HPDE6-E6E7 (cell line): Measurements from ENCODE around the gene INS.
A peak's percentile ranks its signal among the peaks of the same experiment; 100 is the strongest.

ENCODE experiments used
- DNase-seq: peaks from one replicate; pipeline ENCODE4 v3.0.0; 2011; ENCODE audit warnings: missing footprints; ENCODE audit errors: extremely low spot score

INS gene

DNA sequence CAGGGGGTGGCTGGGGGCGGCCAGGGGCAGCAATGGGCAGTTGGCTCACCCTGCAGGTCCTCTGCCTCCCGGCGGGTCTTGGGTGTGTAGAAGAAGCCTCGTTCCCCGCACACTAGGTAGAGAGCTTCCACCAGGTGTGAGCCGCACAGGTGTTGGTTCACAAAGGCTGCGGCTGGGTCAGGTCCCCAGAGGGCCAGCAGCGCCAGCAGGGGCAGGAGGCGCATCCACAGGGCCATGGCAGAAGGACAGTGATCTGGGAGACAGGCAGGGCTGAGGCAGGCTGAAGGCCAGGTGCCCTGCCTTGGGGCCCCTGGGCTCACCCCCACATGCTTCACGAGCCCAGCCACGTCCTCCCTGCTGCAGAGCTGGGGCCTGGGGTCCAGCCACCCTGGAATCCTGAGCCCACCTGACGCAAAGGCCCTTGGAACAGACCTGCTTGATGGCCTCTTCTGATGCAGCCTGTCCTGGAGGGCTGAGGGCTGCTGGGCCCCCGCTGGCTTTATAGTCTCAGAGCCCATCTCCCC lies at the start of gene INS:
TSS of gene INS (minus strand) at position 474 of the 524 bp plus-strand sequence. CDS start at position 236, 238 bp downstream.
- no peak for DNase-seq

DNA sequence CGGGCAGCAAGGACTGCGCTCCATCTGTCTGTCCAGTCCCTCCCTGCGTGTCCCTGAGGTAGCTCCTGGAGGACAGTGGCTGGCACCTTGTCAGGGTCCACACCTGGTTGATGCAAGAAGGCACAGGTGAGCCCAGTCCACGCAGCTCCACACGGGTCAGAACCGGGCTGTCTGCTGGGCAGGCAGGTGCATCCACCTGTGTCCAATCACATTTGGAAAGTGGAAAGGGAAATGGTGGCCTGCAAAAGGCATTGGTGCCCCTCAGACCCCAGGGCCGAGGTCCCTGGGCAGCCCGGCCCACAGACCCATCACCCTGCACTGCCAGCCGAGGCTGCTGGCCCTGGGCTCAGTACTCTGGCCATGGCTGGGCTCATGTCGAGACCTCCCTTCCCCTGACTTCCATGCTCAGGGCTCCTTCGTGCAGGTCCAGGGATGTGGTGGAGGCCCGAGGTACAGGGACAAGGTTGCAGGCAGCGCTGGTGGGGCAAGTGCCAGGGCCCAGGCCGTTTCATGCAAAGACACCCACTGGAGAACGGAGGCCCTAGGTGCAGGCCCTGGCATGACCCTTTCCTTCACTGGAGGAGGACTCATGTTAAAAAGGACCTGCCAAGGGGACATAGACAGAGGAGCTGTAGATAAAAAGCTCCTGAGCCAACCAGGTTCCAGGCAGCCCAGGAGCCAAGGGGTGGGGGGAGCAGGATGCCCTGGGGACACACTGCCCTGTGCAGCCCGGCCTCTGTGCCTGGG lies 49.5 kb upstream of the INS start:
- DNase-seq: no peak

DNA sequence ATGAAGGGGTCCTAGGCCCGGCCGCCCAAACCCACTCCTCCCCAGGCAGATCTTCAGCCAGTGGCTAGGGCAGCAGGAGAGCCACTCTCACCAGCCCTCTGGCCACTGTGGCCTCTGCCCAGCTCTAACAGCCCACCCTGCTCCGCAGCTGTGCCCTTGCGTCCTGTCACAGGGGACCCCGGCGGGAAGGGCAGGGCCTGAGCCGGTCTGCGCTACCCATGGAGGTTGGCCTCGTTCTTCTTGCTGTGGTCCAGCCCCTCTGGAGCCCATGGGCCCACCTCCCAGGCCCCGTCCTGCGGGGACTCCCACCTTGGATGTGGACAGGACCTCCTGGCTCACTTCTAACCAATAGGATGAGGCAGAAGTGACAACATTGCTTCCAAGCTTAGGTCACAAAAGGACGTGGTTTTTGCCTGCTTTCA lies 48.9 kb upstream of the INS start:
- DNase-seq: no peak

DNA sequence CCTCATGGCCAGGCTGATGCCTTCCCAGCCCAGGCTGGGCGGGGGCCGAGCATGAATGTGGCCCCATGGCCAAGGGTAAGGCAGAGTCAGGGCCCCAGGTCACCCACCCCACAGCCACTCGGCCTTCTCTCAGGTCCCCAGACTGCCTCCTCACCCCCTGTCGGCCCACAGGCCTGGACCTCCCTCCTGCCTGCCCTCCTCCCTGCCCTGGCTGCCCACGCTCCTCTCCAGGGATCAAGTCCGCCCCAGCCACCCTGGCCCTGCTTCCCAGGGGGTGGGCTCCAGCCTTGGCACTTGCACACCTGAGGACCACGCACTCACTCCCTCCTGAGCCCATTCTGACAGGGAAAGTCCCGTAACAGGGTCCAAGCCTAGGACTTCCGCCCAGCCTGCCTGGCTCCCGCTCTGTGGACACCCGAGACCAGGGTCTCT lies 48.4 kb upstream of the INS start:
- no peak for DNase-seq

DNA sequence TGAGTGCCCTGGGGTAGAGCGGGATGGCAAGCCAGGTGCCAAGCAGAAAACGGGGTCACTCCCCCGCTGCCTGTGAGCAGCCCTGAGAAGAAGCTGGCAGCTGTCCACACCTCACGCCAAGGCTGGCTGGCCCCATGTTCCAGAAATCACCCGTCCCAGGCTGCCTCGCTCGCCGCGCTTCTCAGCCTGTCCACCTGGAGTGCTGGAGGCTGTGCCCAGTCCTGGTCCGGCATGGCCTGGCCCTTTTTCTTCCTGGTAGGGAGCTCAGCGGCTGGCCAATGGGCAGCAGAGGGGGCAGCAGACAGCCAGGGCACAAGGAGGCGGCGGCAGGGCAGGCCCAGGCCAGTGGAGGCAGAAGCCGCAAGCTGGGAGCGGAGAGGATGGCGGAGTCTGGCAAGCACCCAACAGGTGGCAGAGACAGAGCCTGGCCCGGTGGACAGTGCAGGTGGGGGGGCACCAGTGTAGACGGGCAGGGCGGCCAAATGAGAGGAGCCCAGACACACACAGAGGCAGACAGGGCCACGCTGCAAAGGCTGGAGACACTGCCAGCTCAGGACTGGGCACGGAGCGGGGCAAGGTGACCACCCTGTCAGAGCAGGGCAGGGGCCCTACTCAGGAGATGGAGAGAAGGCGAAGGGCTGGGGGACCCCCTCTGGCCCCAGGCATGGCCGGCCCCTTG lies 47.8 kb upstream of the INS start:
- DNase-seq: peak; percentile 34

DNA sequence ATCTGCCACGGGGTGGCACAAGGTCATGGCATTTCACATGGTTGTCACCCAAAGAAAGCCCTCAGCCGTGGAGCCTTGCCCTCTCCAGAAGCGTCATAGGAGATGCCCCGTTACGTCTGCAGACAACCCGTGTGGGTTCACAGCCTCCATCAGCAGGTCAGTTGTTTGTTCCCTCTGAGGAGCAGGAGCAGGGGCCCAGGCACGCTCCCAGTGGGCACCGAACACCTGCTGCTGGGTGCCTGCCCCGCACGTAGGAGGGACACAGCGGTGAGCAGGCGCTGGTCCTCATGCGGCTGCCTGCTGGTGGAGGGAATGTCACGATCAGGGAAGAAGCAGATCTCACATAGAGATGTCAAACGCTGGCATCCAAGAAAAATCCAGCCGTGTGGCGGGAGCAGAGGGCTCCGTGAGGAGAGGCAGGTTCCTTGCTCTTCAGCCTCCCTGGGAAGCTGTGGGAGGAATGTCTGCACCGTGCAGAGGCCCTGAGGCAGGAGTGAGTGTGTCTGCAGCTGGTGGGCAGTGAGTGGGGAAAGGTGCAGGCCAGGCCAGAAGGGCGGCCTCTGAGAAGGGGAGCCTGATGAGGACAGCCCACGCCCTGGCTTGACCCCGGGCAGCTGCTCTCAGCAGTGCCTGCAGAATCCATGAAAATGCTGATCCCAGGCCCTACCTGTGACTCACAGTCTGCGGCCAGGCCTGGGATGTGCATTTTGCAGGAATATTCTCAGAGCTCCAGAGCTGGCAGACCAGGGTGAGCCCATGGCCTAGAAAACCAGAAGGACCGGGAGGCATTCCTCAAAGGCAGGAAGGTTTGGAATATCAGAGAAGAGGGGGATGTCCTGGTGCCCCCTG lies 47.0 kb upstream of the INS start:
- DNase-seq: no peak

DNA sequence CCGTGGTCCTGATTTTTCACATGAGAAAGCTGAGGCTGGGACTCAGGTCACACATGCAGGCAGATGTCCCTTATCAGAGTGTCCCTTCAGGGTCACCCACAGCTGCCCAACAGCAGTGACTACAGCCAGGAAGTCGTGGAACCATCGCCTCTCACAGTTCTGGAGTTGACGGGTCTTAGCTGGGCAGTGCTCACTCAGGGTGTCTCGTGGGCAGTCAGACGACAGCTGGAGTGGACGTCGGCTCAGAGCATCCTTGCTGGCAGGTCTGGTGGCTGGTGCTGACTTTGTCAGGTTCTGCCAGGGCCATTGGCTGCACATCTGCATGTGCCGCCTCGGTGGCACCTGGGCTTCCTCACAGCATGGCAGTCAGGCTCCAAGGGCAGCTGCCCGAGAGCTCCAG lies 46.2 kb upstream of the INS start:
- DNase-seq: no peak

DNA sequence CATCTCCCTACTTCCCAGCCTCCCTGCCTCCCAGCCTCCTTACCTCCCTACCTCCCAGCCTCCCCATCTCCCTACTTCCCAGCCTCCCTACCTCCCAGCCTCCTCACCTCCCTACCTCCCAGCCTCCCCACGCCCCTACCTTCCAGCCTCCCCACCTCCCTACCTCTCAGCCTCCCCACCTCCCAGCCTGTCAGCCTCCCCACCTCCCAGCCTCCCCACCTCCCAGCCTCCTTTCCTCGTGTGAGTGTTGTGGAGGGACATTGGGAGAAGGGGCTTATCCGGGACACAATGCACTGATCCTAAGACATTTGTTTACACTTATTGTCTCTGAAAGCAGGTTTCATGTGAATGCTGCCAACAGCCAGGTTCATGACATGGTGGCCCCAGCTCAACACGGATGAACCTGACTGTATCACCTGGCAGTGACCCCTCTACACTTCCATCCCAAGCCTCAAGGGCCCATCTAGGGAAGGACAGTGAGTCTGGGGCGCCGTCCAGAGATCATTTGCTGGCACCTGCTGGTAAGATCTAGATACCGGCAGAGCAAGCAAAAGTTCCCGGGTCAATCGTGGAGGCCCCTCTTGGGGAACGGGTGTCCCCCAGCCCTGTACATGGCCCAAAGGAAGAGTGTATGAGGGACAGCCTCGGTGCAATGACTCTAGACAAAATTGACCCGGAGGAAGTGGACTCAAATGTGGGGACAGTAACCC lies 45.1 kb upstream of the INS start:
- no peak for DNase-seq

DNA sequence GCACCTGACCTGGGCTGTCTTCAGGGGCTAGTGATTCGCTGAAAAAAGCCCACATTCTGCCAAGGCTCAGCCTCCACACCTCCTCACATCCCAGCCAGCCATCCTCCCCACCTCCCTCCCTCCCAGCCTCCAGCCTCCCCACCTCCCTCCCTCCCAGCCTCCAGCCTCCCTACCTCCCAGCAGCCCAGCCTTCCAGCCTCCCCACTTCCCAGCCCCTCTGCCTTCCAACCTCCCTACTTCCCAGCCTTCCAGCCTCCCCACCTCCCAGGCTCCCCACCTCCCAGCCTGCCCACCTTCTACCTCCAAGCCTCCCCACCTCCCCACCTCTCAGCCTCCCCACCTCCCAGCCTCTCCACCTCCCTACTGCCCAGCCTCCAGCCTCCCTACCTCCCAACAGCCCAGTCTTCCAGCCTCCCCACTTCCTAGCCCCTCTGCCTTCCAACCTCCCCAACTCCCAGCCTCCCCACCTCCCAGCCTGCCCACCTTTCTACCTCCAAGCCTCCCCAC lies 44.3 kb upstream of the INS start:
- no peak for DNase-seq

DNA sequence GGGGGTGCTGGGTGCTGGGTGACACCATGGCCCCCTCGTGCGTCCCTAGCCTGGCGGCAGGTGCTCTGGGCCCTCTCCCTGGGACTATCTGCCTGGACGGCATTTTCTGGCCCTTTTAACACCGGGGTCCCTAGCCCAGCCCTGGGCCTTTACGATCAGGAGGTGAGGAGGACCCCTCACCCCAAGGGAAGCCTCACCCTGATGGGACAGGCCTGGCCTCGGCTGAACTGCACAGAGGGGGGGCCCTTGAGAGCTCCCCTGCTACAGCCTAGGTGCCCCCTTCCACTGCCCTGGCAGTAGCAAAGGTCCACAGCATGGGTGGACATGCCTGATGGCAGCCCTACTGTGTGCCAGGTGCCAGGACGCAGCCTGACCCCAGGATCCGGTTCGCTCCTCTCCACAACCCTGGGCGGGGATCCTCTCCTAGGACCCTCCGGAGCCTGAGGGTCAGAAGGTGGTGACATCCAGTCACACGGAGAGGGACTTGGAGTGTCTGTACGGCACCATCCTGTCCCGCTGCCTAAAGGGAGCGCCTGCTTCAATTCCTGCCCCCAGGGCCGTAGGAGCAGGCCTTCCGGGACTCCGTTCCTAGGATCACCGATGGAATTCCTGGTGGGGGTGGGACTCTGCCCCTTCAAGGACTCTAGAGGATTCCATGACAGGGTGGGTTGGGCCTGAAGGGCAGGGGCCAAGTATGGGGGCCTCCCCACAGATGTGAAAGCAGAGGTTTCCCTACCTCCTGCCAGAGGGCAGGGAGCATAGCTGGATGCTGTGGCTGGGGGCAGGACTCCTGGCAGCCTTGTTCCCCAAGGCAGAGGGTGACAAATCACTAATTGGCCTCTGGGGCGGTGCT lies 43.6 kb upstream of the INS start:
- DNase-seq: no peak

DNA sequence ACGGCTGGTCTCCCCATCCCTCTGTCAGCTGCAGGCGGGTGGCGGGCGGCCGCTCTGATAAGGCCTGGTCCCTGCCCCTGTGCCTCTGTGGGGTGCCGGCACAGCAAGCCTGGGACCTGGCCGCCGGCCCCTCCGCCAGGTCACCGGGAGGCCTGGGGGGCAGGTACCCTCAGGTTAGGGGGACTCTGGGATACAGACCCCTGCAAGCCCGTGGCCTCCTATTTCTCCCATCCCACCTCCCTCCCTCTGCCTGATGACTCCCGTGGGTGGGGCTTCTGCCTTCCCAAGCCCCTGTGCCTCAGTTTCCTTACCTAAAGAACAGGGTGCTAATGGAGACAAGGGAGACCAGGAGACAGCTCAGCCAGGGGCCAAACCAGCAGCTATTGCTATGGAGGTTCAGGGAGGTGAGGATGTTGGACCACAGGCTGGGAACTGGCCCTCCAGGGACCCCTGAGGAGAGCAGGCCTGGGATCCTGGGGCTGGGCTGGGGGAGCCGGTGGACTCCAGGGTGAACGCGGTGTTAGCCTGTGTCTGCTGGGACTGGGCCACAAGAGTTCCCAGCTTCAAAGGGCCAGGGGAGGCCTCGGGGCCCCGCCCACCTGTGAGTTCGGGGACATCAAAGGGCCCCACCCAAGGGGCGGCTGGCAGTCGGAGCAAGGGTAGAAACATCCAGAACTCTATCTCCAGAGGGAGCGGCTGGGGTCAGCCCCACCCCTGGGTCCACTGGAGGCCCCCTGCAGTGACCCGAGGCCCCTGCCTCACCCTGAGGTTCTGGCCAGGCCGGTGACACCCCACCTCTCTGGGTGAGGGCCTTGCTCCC lies 42.6 kb upstream of the INS start:
- no peak for DNase-seq

DNA sequence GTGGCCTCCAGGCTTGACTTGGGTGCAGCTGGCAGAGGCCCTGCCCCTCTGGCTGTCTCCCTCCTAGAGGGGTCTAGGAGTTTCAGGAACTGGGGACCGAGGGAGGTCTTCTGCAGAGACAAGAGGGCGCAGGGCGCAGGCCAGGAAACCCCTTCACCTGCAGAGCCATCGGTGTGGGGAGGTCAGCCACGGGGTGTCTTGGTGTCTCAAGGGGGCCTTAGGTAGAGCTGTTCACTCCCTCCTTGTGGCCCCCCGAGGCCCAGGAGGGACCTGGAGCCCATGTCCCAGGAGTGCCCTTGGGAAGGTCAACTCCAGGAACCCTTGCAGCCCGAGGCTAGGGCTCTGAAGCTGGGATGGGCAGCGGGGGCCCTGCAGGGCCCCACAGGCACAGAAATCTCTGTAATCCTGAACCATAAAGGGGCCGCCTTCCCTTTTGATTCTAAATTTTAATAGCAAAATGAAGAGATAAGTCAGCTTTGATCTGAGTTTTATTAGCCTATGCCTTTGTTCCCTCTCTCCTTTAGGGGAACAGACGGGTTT lies 42.0 kb upstream of the INS start:
- no peak for DNase-seq

DNA sequence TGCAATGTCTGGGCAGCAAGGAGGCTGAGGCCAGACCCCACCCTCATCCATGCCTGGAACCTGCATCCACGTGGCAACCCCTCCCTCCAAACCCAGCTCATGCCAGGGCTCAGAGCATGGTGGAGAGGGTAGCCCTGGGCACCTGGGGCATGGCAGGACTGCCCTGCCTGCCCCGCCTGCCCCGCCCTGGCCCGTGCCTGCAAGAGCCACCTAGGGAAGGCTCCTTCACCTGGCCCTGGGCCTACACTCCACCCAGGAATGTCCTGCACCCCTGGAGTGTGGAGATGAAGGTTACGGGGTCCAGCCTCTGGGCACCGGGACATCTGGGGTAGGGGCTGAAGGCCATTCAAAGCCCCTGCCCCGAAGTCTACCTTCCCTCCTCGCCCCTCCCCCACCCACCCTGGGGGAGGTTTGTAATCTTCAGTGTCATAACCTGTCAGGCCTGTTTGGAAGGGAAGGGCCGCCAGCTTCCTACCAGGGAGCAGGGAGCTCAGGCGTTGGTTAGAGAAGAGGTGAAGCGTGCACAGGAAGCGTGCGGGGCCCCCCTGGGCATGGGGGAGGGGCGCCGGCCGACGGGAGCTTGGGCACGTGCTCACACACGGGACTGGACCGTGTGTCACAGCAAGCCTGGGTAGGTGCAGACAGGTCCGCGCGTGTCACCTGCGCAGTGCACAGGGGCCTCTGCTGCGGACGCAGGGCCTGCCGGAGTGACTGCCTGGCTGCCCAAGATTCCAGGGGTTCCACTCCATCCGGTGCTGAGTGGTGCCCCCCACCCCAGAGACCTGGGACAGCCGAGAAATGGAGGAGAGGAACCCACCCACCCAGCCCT lies 41.3 kb upstream of the INS start:
- DNase-seq: peak; percentile 81

DNA sequence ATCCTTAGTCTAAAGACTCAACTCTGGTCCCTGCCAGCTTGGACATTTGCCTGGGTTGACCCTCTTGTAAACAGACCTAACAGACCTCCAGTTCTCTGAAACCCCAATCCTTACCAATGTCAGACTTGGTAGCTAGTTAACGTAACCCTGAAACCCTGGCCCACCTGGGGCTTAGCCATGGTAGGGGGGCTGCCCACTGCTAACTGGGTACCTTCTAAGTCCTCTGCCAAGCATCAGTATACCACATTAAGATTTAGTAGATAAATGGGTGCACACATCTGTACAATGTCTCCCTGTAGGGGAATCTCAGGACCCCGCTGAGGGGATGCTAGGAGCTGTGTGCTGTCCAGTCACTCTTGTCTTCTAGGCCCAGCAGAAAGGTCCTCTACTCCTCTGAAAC lies 40.5 kb upstream of the INS start:
- DNase-seq: no peak

DNA sequence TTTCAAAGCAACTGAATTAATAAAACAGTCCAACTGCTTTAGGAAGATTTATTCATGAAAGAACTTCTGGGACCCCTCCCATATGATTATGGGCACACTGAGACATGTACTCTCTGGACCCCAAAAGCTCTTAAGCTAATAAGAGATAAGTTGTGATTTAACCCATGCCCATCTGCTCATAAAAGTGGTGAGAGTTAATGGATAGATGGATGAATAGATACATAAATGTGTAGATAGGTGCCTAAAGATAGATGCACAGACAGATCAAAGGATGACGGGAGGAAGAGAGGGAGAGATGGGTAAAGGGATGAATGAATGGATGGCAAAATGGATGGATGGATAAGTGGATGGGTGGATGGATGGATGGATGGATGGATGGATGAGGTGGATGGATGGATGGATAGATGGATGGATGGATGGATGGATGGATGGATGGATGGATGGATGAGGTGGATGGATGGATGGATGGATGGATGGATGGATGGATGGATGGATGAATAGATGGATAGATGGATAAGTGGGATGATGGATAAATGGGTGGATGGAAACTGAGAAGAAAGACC lies 40.0 kb upstream of the INS start:
- no peak for DNase-seq

DNA sequence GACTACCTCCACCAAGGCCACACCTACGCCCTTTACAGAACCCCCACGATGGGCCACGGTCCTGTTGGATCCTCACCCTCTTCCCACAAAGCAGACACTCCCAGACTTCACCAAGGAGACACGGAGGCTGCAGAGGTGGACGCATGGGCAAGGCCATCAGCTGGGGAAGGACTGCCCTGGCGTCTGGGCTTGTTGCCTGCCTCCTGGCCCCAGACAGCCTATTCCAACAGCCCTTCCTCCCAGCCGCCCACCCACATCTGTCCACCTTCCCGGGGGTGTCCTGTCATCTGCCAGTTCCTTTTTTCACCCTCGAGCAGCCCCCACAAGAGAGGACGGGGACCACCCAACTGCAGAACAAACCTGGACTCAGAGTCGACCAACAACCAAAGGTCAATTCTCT lies 39.5 kb upstream of the INS start:
- no peak for DNase-seq

DNA sequence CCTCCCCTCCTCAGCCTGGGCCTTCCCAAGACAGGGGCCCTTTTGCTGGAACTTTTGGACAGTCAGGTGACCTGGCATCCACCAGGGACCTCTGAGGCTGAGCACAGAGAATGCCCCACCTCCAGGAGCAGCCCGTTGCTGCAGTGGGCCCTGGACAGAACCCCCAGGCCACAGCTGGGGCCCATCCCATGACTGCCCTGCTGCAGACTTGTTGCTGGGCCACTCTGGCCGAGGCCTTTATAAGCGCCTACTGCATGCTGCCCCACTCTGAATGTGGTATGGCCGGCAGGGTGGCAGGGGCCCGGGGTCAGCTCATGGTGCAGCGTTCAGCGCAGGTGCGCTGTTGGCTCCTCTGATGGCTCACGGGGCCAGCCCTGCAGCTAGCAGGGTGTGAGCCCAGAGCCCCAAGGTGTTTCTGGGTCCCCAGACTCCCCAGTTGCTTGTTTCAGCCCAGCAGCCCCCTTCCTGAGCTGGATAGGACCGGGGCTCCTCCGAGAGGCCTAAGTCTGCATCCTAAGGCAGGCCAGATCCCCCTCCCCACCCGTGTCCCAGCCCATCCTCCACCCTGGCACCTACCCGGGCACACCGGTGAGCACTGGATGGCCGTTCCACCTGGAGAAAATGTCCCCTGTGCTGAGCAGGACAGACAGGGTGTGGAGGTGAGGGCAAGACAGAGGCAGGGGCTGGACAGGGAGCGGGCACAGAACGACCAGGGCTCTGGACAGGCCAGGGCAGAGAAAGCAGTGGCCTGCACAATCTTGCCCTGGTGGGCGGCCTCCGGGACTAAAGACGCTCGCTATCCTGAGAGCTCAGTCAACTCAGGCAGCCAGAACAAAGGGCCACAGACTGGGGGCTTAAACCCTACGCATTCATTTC lies 38.7 kb upstream of the INS start:
- no peak for DNase-seq
